HG02981 (cell line): Measurements from ENCODE around the gene PAQR8.
"Not testable (repeated sequence)": the region's sequence is repeated elsewhere in the genome, so short reads cannot be mapped to it uniquely, and the experiment has no call there.

Experiments used
- ATAC-seq: cut with Tn5 transposase; IDR thresholded peaks from one replicate; pipeline ENCODE4 v1.9.1; 2021; ENCODE audit warnings: mild to moderate bottlenecking, moderate library complexity; ENCODE audit not compliant: unreplicated experiment

PAQR8 gene

GRCh38 chr6:52375780-52376556 is 14.0 kb downstream of the PAQR8 start:
- no peak for ATAC-seq

- no peak for ATAC-seq
These were observed 14.8 kb downstream of the PAQR8 start for GRCh38 chr6:52376763-52377162.

- ATAC-seq, result no peak
These were observed 15.7 kb downstream of the PAQR8 start for GRCh38 chr6:52377538-52378221.

- ATAC-seq, result no peak
These were observed 19.3 kb downstream of the PAQR8 start for GRCh38 chr6:52381249-52381648.

- ATAC-seq, result no peak
These were observed 22.3 kb downstream of the PAQR8 start for GRCh38 chr6:52384145-52384766.

GRCh38 chr6:52385074-52385473 is 23.1 kb downstream of the PAQR8 start:
- ATAC-seq, result no peak

- not testable (repeated sequence) for ATAC-seq
These were observed 26.2 kb downstream of the PAQR8 start for GRCh38 chr6:52388119-52388518.

GRCh38 chr6:52388790-52389189 is 26.8 kb downstream of the PAQR8 start:
- no peak for ATAC-seq

- no peak for ATAC-seq
These were observed 27.3 kb downstream of the PAQR8 start for GRCh38 chr6:52389264-52389625.

- peak; percentile 56 for ATAC-seq
These were observed 27.8 kb downstream of the PAQR8 start for GRCh38 chr6:52389626-52390360.

GRCh38 chr6:52390361-52390727 is 28.4 kb downstream of the PAQR8 start:
- peak; percentile 38 for ATAC-seq

GRCh38 chr6:52391599-52391998 is 29.6 kb downstream of the PAQR8 start:
- ATAC-seq, result no peak

GRCh38 chr6:52392944-52393343 is 31.0 kb downstream of the PAQR8 start:
- no peak for ATAC-seq

GRCh38 chr6:52393780-52394179 is 31.8 kb downstream of the PAQR8 start:
- ATAC-seq, result no peak

GRCh38 chr6:52394251-52394666 is 32.3 kb downstream of the PAQR8 start:
- peak; percentile 44 for ATAC-seq

GRCh38 chr6:52395969-52396368 is 34.0 kb downstream of the PAQR8 start:
- no peak for ATAC-seq

GRCh38 chr6:52399511-52400312 is 37.8 kb downstream of the PAQR8 start:
- no peak for ATAC-seq

- ATAC-seq, result no peak
These were observed 38.5 kb downstream of the PAQR8 start for GRCh38 chr6:52400313-52401041.

- no peak for ATAC-seq
These were observed 41.1 kb downstream of the PAQR8 start for GRCh38 chr6:52403086-52403485.

- no peak for ATAC-seq
These were observed 41.7 kb downstream of the PAQR8 start for GRCh38 chr6:52403627-52404026.
